SU-DHL-6 (cell line): ENCODE measurements around the gene LHFPL6.

Experiments
- CTCF ChIP-seq: fragments of 200-600 bp; sonication (generic); IDR thresholded peaks from one replicate; pipeline ENCODE4 v1.5.1; 2017; ENCODE audit warnings: antibody characterized with exemption, mild to moderate bottlenecking, low read length, moderate library complexity; ENCODE audit not compliant: insufficient read depth, poor library complexity, severe bottlenecking
- EZH2phosphoT487 ChIP-seq: fragments of 200-600 bp; sonication (generic), shearing (Covaris generic); conservative IDR thresholded peaks from 2 replicates; pipeline ENCODE4 v1.6.1; 2018; ENCODE audit warnings: mild to moderate bottlenecking, antibody characterized with exemption, low read length, moderate library complexity, mixed read lengths

GRCh38 chr13:39451301-39451700 lies 151.7 kb downstream of the LHFPL6 start:
- TF ChIP-seq CTCF: no peak
- no peak for TF ChIP-seq EZH2phosphoT487
